Sciatic nerve (tissue), 2 donors: ENCODE measurements around the gene CAPS. TPM values are rescaled to one million over a fixed set of nuclear protein-coding genes. Genes with fewer than 3 reads are reported as not detected.
"Not testable (repeated sequence)": the region's sequence is repeated elsewhere in the genome, so short reads cannot be mapped to it uniquely, and the experiment has no call there.

ENCODE experiments used
- ATAC-seq: fragments of 200-7000 bp; cut with Tn5 transposase; one replicate; pipeline ENCODE4 v1.9.1; 2020; ENCODE audit warnings: mild to moderate bottlenecking, moderate library complexity
- DNase-seq: peaks from one replicate; pipeline ENCODE4 v3.0.0-alpha.2; 2020; ENCODE audit warnings: low spot score
- intact Hi-C: fragments of 100-400 bp; cut with DNase I; formaldehyde crosslinking; loops from one replicate; pipeline ENCODE4 v1.14.2; 2022
- total RNA-seq: library from RNA; stranded (reverse); fragmentation: NEBNext Ultra II Directional; extraction: Animal tissue kit (Norgen Biotek cat#: 25700); gene quantifications from one replicate; pipeline ENCODE4 v1.2.1, GENCODE V29; 2021
- donor health status: DM: no; HTN: no; CAD: no.
- donor health status: DM: no; HTN: no; CAD: no.

Gene CAPS
- total RNA-seq = 80.2 TPM

DNA sequence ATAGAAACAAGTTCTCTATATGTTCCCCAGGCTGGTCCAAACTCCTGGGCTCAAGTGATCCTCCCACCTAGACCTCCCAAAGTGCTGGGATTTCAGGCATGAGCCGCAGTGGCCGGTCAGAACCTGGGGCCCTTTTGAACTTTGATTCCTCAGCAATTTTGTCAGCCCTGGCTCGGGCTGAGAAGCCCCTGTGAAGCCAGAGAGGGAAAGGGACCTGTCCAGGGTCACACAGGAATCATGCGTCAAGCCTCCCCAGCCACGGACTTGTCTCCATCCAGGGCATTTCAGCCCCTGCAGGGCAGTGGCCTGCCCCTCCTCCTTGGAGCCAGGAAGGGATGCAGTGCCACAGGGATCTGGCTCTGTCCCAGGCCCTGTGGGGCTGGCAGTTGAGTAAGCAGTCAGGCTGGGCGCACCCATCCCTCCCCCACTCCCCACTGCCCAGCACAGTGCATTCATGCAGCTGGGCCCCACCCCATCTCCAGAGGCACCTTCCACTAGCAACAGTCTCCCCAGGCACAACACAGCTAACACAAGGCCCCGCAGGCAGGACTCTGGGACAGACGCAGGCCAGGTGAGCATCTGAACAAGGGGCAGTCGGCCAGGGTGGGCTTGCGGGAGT, at the start of gene CAPS:
Gene CAPS (plus strand): TSS at position 516 of the 619 bp plus-strand sequence. CDS start 153 bp downstream, outside the sequence.
- DNase-seq (no peak), ATAC-seq (peak; percentile 53)
- intact Hi-C loops = no loop called here

- ATAC-seq = no peak
- no peak for DNase-seq
- intact Hi-C loops = no loop called here
Measured at GRCh38 chr19:5864725-5865486, 49.1 kb upstream of the CAPS start.

DNA sequence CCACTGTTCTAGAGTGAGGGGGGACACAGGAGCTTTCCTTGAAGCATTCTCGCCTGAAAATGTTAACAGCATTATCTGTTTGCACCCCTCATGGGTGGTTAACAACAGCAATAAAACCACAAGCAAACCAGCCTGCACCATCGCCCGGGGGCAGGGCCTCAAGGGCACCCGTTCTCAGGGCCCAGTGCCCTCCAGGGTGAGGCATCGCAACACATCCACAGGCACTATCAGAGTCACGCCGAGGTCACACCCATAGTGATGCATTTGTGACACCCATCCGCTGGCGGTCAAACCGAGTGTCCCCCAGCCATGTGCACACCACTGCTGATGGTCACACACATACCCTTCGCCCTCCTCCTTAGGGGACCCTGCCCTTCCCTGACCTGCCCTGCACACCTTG, 48.3 kb upstream of the CAPS start:
- DNase-seq = no peak
- intact Hi-C loops = no loop called here
- no peak for ATAC-seq

GRCh38 chr19:5867201-5868136, 46.6 kb upstream of the CAPS start:
- ATAC-seq (no peak), DNase-seq (no peak)
- intact Hi-C loops = no loop called here

GRCh38 chr19:5870986-5871394, 43.1 kb upstream of the CAPS start:
- intact Hi-C loops = no loop called here
- no peak for ATAC-seq
- DNase-seq = no peak

- intact Hi-C loops = no loop called here
- ATAC-seq = no peak
- no peak for DNase-seq
Measured at GRCh38 chr19:5873617-5874199, 40.3 kb upstream of the CAPS start.

DNA sequence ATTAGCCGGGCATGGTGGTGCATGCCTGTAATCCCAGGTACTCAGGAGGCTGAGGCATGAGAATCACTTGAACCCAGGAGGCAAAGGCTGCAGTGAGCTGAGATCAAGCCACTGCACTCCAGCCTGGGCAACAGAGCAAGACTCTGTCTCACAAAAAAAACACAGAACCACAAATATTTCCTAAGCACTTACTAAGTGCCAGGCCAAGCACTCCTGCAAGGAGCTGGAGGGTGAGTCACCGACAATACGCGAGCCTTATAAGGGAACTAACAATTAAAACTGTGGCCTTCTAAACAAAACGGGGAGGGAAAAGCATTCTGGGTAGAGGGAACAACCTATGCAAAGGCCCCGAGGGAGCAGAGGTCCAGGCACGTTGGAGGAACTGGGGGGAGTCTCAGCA, 39.6 kb upstream of the CAPS start:
- DNase-seq, intact Hi-C loops, ATAC-seq: not testable (repeated sequence)

- DNase-seq (no peak), ATAC-seq (no peak)
- intact Hi-C loops = no loop called here
Measured at GRCh38 chr19:5877427-5877826, 36.6 kb upstream of the CAPS start.

GRCh38 chr19:5877882-5878281, 36.2 kb upstream of the CAPS start:
- ATAC-seq (no peak), DNase-seq (no peak)
- intact Hi-C loops = no loop called here

GRCh38 chr19:5880196-5880595, 33.9 kb upstream of the CAPS start:
- intact Hi-C loops = no loop called here
- ATAC-seq (no peak), DNase-seq (no peak)

DNA sequence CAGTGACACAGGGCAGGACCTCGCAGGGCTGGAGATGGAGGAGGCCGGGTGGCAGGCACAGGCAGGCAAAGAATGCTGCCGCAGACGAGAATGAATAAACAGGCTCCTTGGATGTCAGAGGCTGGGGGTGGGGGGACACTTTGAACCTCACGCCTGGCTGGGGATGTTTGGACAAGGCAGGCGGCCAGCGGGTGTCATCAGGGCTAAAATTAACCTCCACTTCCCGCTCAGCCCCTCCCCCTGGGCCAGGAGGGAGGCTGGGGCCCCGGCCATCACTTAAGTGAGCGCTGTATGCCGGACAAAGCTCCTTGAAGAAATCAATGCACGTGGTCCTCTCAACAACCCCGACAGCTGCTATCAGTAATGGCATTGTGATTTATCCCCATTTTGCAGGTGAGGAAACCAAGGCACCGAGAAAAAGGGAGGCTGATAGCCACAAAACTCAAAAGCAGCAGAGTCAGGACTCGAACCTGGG, 33.4 kb upstream of the CAPS start:
- DNase-seq (no peak), ATAC-seq (peak; percentile 20)
- intact Hi-C loops = no loop called here

- no peak for DNase-seq
- ATAC-seq = no peak
- intact Hi-C loops = no loop called here
Measured at GRCh38 chr19:5881543-5882299, 32.3 kb upstream of the CAPS start.

DNA sequence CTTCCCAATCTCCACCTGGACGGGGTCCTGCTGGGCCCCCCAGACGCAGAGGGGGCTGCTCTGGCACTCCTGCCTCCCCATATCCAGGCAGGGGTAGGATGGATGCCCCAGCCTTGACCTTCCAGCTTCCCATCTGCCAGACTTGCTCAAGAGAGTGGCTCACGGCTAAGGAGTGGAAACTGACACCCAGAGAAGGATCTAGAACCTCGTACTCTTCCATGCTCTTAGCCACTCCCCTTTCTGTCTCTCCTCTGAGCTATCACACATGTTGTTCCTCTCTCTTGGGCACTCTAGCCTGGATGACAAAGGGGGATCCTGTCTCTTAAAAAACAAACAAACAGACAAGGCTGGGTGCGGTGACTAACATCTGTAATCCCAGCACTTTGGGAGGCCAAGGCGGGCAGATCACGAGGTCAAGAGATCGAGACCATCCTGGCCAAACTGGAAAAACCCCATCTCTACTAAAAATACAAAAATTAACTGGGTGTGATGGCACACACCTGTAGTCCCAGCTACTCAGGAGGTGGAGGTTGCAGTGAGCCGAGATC, 31.6 kb upstream of the CAPS start:
- no peak for DNase-seq
- ATAC-seq = no peak
- intact Hi-C loops = no loop called here

GRCh38 chr19:5883157-5883873, 30.7 kb upstream of the CAPS start:
- intact Hi-C loops, DNase-seq, ATAC-seq: not testable (repeated sequence)

GRCh38 chr19:5884065-5884811, 29.8 kb upstream of the CAPS start:
- intact Hi-C loops, DNase-seq, ATAC-seq: not testable (repeated sequence)

- DNase-seq (no peak), ATAC-seq (no peak)
- intact Hi-C loops = no loop called here
Measured at GRCh38 chr19:5889288-5889971, 24.6 kb upstream of the CAPS start.
